Measurements from ENCODE around the gene RHOH.
"Not testable (repeated sequence)": the region's sequence is repeated elsewhere in the genome, so short reads cannot be mapped to it uniquely, and the experiment has no call there.

Gene RHOH

GRCh38 chr4:40196724-40197281, at the start of gene RHOH:
Gene RHOH (plus strand): TSS chr4:40197031. CDS start chr4:40243387, 46,356 bp downstream.
- peak; percentile 38 for ATAC-seq
- peak within 1 kb of the TSS; percentile 96 for H3K4me3 Mint-ChIP-seq
- H3K9me3 Mint-ChIP-seq: no peaks in the 10 kb centered on the region
- DNase-seq (ENCODE audit: low spot score in 2 of 2): peak in 1 of 2 donors; percentile 86
- H3K27ac Mint-ChIP-seq: peak within 1 kb of the TSS; percentile 98
- H3K4me1 Mint-ChIP-seq: peaks cover 46% of the 10 kb centered on the region
- peaks cover 56% of the 10 kb centered on the region for H3K36me3 Mint-ChIP-seq

GRCh38 chr4:40147490-40147889, 49.3 kb upstream of the RHOH start:
- not testable (repeated sequence) for ATAC-seq; H3K4me3 Mint-ChIP-seq; H3K9me3 Mint-ChIP-seq; DNase-seq (ENCODE audit: low spot score in 2 of 2); H3K27ac Mint-ChIP-seq; H3K4me1 Mint-ChIP-seq
- H3K36me3 Mint-ChIP-seq: peaks cover 37% of the 10 kb centered on the region

GRCh38 chr4:40149960-40150385, 46.9 kb upstream of the RHOH start:
- Mint-ChIP-seq H3K36me3 (peaks cover 28% of the 10 kb centered on the region), H3K4me3 (no peak overlapping the region), H3K4me1 (no peaks in the 10 kb centered on the region), H3K27ac (no peak overlapping the region), H3K9me3 (peaks cover 3% of the 10 kb centered on the region)
- peak; percentile 83 for ATAC-seq
- DNase-seq (ENCODE audit: low spot score in 2 of 2): peak; percentile 49 to 80

- Mint-ChIP-seq H3K27ac (no peak overlapping the region), H3K36me3 (peaks cover 22% of the 10 kb centered on the region), H3K9me3 (peaks cover 3% of the 10 kb centered on the region), H3K4me1 (no peaks in the 10 kb centered on the region), H3K4me3 (no peak overlapping the region)
- DNase-seq (ENCODE audit: low spot score in 2 of 2) (no peak), ATAC-seq (no peak)
These were observed 45.9 kb upstream of the RHOH start for GRCh38 chr4:40150932-40151331.

GRCh38 chr4:40152637-40153036, 44.2 kb upstream of the RHOH start:
- peaks cover 12% of the 10 kb centered on the region for H3K36me3 Mint-ChIP-seq
- DNase-seq (ENCODE audit: low spot score in 2 of 2): no peak
- no peaks in the 10 kb centered on the region for H3K4me1 Mint-ChIP-seq
- H3K27ac Mint-ChIP-seq: no peak overlapping the region
- no peak for ATAC-seq
- H3K9me3 Mint-ChIP-seq: peaks cover 3% of the 10 kb centered on the region
- H3K4me3 Mint-ChIP-seq: no peak overlapping the region

GRCh38 chr4:40157436-40157835, 39.4 kb upstream of the RHOH start:
- Mint-ChIP-seq H3K27ac (no peak overlapping the region), H3K9me3 (no peaks in the 10 kb centered on the region), H3K4me1 (no peaks in the 10 kb centered on the region), H3K4me3 (no peak overlapping the region), H3K36me3 (peaks cover 4% of the 10 kb centered on the region)
- DNase-seq (ENCODE audit: low spot score in 2 of 2) (no peak), ATAC-seq (no peak)

- H3K27ac Mint-ChIP-seq: no peak overlapping the region
- H3K36me3 Mint-ChIP-seq: peaks cover under 1% of the 10 kb centered on the region
- ATAC-seq (no peak), DNase-seq (ENCODE audit: low spot score in 2 of 2) (no peak)
- H3K9me3 Mint-ChIP-seq: no peaks in the 10 kb centered on the region
- H3K4me1 Mint-ChIP-seq: peaks cover 6% of the 10 kb centered on the region
- no peak overlapping the region for H3K4me3 Mint-ChIP-seq
These were observed 36.6 kb upstream of the RHOH start for GRCh38 chr4:40160258-40160657.

- peaks cover 10% of the 10 kb centered on the region for H3K9me3 Mint-ChIP-seq
- DNase-seq (ENCODE audit: low spot score in 2 of 2): no peak
- ATAC-seq: no peak
- H3K36me3 Mint-ChIP-seq: no peaks in the 10 kb centered on the region
- no peak overlapping the region for H3K4me3 Mint-ChIP-seq
- H3K27ac Mint-ChIP-seq: no peak overlapping the region
- H3K4me1 Mint-ChIP-seq: peaks cover 6% of the 10 kb centered on the region
These were observed 32.4 kb upstream of the RHOH start for GRCh38 chr4:40164459-40164858.

GRCh38 chr4:40165916-40166315, 30.9 kb upstream of the RHOH start:
- H3K4me3 Mint-ChIP-seq: no peak overlapping the region
- H3K27ac Mint-ChIP-seq: no peak overlapping the region
- DNase-seq (ENCODE audit: low spot score in 2 of 2): no peak
- H3K4me1 Mint-ChIP-seq: peaks cover 6% of the 10 kb centered on the region
- H3K9me3 Mint-ChIP-seq: peaks cover 10% of the 10 kb centered on the region
- H3K36me3 Mint-ChIP-seq: no peaks in the 10 kb centered on the region
- ATAC-seq: no peak

- H3K36me3 Mint-ChIP-seq: no peaks in the 10 kb centered on the region
- H3K9me3 Mint-ChIP-seq: peaks cover 10% of the 10 kb centered on the region
- H3K27ac Mint-ChIP-seq: no peak overlapping the region
- H3K4me1 Mint-ChIP-seq: peaks cover 9% of the 10 kb centered on the region
- ATAC-seq (no peak), DNase-seq (ENCODE audit: low spot score in 2 of 2) (no peak)
- no peak overlapping the region for H3K4me3 Mint-ChIP-seq
These were observed 28.8 kb upstream of the RHOH start for GRCh38 chr4:40168070-40168469.

- Mint-ChIP-seq H3K4me3 (no peak overlapping the region), H3K36me3 (no peaks in the 10 kb centered on the region), H3K27ac (no peak overlapping the region), H3K9me3 (peaks cover 10% of the 10 kb centered on the region), H3K4me1 (peaks cover 10% of the 10 kb centered on the region)
- DNase-seq (ENCODE audit: low spot score in 2 of 2) (no peak), ATAC-seq (no peak)
These were observed 26.2 kb upstream of the RHOH start for GRCh38 chr4:40170588-40170987.

GRCh38 chr4:40173470-40173875, 23.4 kb upstream of the RHOH start:
- DNase-seq (ENCODE audit: low spot score in 2 of 2) (no peak), ATAC-seq (peak; percentile 48)
- Mint-ChIP-seq H3K9me3 (no peaks in the 10 kb centered on the region), H3K27ac (no peak overlapping the region), H3K4me3 (no peak overlapping the region), H3K36me3 (no peaks in the 10 kb centered on the region), H3K4me1 (peaks cover 10% of the 10 kb centered on the region)

- ATAC-seq (no peak), DNase-seq (ENCODE audit: low spot score in 2 of 2) (no peak)
- no peaks in the 10 kb centered on the region for H3K9me3 Mint-ChIP-seq
- H3K4me3 Mint-ChIP-seq: no peak overlapping the region
- H3K4me1 Mint-ChIP-seq: peaks cover 14% of the 10 kb centered on the region
- H3K27ac Mint-ChIP-seq: no peak overlapping the region
- no peaks in the 10 kb centered on the region for H3K36me3 Mint-ChIP-seq
These were observed 20.2 kb upstream of the RHOH start for GRCh38 chr4:40176602-40177001.

- DNase-seq (ENCODE audit: low spot score in 2 of 2) (no peak), ATAC-seq (no peak)
- no peaks in the 10 kb centered on the region for H3K36me3 Mint-ChIP-seq
- peaks cover 14% of the 10 kb centered on the region for H3K4me1 Mint-ChIP-seq
- no peak overlapping the region for H3K27ac Mint-ChIP-seq
- no peak overlapping the region for H3K4me3 Mint-ChIP-seq
- H3K9me3 Mint-ChIP-seq: no peaks in the 10 kb centered on the region
These were observed 19.2 kb upstream of the RHOH start for GRCh38 chr4:40177591-40177990.

GRCh38 chr4:40178672-40179071, 18.2 kb upstream of the RHOH start:
- ATAC-seq: no peak
- no peak for DNase-seq (ENCODE audit: low spot score in 2 of 2)
- Mint-ChIP-seq H3K9me3 (no peaks in the 10 kb centered on the region), H3K36me3 (no peaks in the 10 kb centered on the region), H3K27ac (no peak overlapping the region), H3K4me3 (no peak overlapping the region), H3K4me1 (peaks cover 9% of the 10 kb centered on the region)

- peaks cover 12% of the 10 kb centered on the region for H3K4me1 Mint-ChIP-seq
- H3K36me3 Mint-ChIP-seq: no peaks in the 10 kb centered on the region
- DNase-seq (ENCODE audit: low spot score in 2 of 2) (no peak), ATAC-seq (no peak)
- H3K9me3 Mint-ChIP-seq: no peaks in the 10 kb centered on the region
- H3K27ac Mint-ChIP-seq: no peak overlapping the region
- H3K4me3 Mint-ChIP-seq: no peak overlapping the region
These were observed 17.5 kb upstream of the RHOH start for GRCh38 chr4:40179360-40179759.

- peak; percentile 39 for ATAC-seq
- peaks cover 12% of the 10 kb centered on the region for H3K4me1 Mint-ChIP-seq
- H3K4me3 Mint-ChIP-seq: no peak overlapping the region
- no peak overlapping the region for H3K27ac Mint-ChIP-seq
- no peaks in the 10 kb centered on the region for H3K36me3 Mint-ChIP-seq
- no peak for DNase-seq (ENCODE audit: low spot score in 2 of 2)
- H3K9me3 Mint-ChIP-seq: no peaks in the 10 kb centered on the region
These were observed 16.5 kb upstream of the RHOH start for GRCh38 chr4:40180356-40180755.
